GM23248 (cell line): ENCODE data around the gene C12orf56. TPM values are rescaled to one million over a fixed set of nuclear protein-coding genes. Genes with fewer than 3 reads are reported as not detected.
"Not testable (repeated sequence)": the region's sequence is repeated elsewhere in the genome, so short reads cannot be mapped to it uniquely, and the experiment has no call there.

Experiments used
- DNase-seq: peaks from one replicate; pipeline ENCODE4 v3.0.0-alpha.2; 2015
- H2AFZ ChIP-seq: fragments of 200-600 bp; sonication (generic); 2 replicates; pipeline ENCODE4 v1.6.1; 2016; ENCODE audit warnings: antibody characterized with exemption
- H3F3A ChIP-seq: fragments of 200-600 bp; sonication (generic); 2 replicates; pipeline ENCODE4 v1.6.1; 2016; ENCODE audit warnings: mild to moderate bottlenecking, antibody characterized with exemption, mixed run types; ENCODE audit not compliant: insufficient read depth
- H3K27ac ChIP-seq: fragments of 200-600 bp; sonication (generic); 2 replicates; pipeline ENCODE4 v1.5.1; 2016; ENCODE audit warnings: mild to moderate bottlenecking
- H3K27me3 ChIP-seq: fragments of 200-600 bp; sonication (generic); replicated peaks from 2 replicates; pipeline ENCODE4 v1.6.1; 2016; ENCODE audit warnings: mild to moderate bottlenecking; ENCODE audit not compliant: insufficient read depth
- H3K36me3 ChIP-seq: fragments of 200-600 bp; sonication (generic); 2 replicates; pipeline ENCODE4 v1.6.1; 2016; ENCODE audit warnings: low read depth, mild to moderate bottlenecking
- H3K4me1 ChIP-seq: fragments of 200-600 bp; sonication (generic); 2 replicates; pipeline ENCODE4 v1.6.1; 2016; ENCODE audit warnings: mild to moderate bottlenecking; ENCODE audit not compliant: insufficient read depth
- H3K4me2 ChIP-seq: fragments of 200-600 bp; sonication (generic); one replicate; pipeline ENCODE4 v1.6.1; 2016; ENCODE audit warnings: mild to moderate bottlenecking; ENCODE audit not compliant: unreplicated experiment
- H3K4me3 ChIP-seq: fragments of 200-600 bp; sonication (generic); 2 replicates; pipeline ENCODE4 v1.5.1; 2016; ENCODE audit warnings: mild to moderate bottlenecking
- H3K79me2 ChIP-seq: fragments of 200-600 bp; sonication (generic); 2 replicates; pipeline ENCODE4 v1.6.1; 2016; ENCODE audit warnings: mild to moderate bottlenecking; ENCODE audit not compliant: insufficient read depth
- H3K9ac ChIP-seq: fragments of 200-600 bp; sonication (generic); 2 replicates; pipeline ENCODE4 v1.6.1; 2016; ENCODE audit warnings: mild to moderate bottlenecking
- H3K9me2 ChIP-seq: fragments of 200-600 bp; sonication (generic); 2 replicates; pipeline ENCODE4 v1.6.1; 2016; ENCODE audit warnings: mixed run types, mild to moderate bottlenecking, moderate library complexity; ENCODE audit not compliant: insufficient read depth
- H3K9me3 ChIP-seq: fragments of 200-600 bp; sonication (generic); one replicate; pipeline ENCODE4 v1.6.1; 2017; ENCODE audit warnings: low read depth
- H4K20me1 ChIP-seq: fragments of 200-600 bp; sonication (generic); 2 replicates; pipeline ENCODE4 v1.6.0; 2016; ENCODE audit not compliant: insufficient read depth
- EZH2 ChIP-seq: fragments of 200-600 bp; sonication (generic); IDR thresholded peaks from 2 replicates; pipeline ENCODE4 v1.6.1; 2018; ENCODE audit warnings: antibody characterized with exemption, mild to moderate bottlenecking; ENCODE audit not compliant: insufficient read depth, poor library complexity, severe bottlenecking
- EZH2phosphoT487 ChIP-seq: fragments of 200-600 bp; sonication (generic); IDR thresholded peaks from 2 replicates; pipeline ENCODE4 v1.6.1; 2018; ENCODE audit warnings: antibody characterized with exemption, moderate library complexity, mild to moderate bottlenecking, low read depth; ENCODE audit not compliant: insufficient read depth
- WGBS, 2 experiments: methylation state at CpG; one replicate each; pipeline ENCODE4 v1.1.6; 2015 to 2017; ENCODE audit warnings: low lambda C conversion rate in 2 of 2, low coverage in 1 of 2; ENCODE audit errors: missing lambda C conversion rate in 2 of 2; 5-methylcytosine and 5-hydroxymethylcytosine counted together
- in situ Hi-C: fragments of 300-500 bp; cut with MboI; formaldehyde crosslinking; loops from 2 replicates; pipeline ENCODE4 v1.15.0; 2020
- polyA plus RNA-seq: library from polyadenylated mRNA; unstranded; fragments of >200 nt; fragmentation: Nextera tagmentation; extraction: Ambion mirVana; gene quantifications from 2 replicates; pipeline ENCODE4 v1.2.1, GENCODE V29; 2016
- total RNA-seq: library from RNA; depleted of rRNA; stranded (reverse); fragments of >200 nt; shearing (Covaris generic); gene quantifications from 2 replicates; pipeline ENCODE4 v1.2.3, GENCODE V29; 2014

Gene C12orf56
- total and polyA plus RNA-seq, 2 experiments from 2014 or later: 0.43 to 0.90 TPM

DNA sequence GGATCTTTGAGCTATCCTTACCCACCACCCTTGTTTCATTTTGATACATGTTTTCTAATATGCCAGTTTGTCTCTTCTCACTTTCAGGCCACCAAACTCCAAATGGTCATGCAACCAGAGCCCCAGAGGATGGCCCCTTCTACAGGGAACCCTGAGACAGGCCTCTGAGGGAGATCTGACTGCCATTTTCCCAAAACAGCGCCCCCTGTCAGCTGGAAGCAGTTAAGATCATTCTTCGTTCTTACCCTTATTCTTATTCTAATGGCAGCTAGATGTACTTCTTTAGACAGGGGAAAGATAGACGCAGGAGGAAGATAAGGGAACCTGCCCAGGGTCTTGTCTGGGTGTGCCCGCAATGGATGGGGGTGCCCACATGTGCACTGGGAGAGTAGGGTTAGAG lies 38.4 kb downstream of the C12orf56 start:
- H3K9me2 ChIP-seq: no peaks in the 10 kb centered on the region
- no peaks in the 10 kb centered on the region for H3K79me2 ChIP-seq
- no peaks in the 10 kb centered on the region for H3K36me3 ChIP-seq
- H3K4me3 ChIP-seq: no peak overlapping the region
- DNase-seq: no peak
- no peaks in the 10 kb centered on the region for H4K20me1 ChIP-seq
- H3K9ac ChIP-seq: no peak overlapping the region
- TF ChIP-seq EZH2 (no peak), EZH2phosphoT487 (no peak)
- H3K9me3 ChIP-seq: no peaks in the 10 kb centered on the region
- in situ Hi-C loops: no loop called here
- H3K27ac ChIP-seq: no peak overlapping the region
- no peak overlapping the region for H3K4me2 ChIP-seq
- no peak overlapping the region for H2AFZ ChIP-seq
- no peaks in the 10 kb centered on the region for H3K27me3 ChIP-seq
- H3K4me1 ChIP-seq: no peaks in the 10 kb centered on the region
- H3F3A ChIP-seq: no peaks in the 10 kb centered on the region
- WGBS, 2 experiments: 70 to 73% methylated on average over 4 of the region's 4 CpGs

DNA sequence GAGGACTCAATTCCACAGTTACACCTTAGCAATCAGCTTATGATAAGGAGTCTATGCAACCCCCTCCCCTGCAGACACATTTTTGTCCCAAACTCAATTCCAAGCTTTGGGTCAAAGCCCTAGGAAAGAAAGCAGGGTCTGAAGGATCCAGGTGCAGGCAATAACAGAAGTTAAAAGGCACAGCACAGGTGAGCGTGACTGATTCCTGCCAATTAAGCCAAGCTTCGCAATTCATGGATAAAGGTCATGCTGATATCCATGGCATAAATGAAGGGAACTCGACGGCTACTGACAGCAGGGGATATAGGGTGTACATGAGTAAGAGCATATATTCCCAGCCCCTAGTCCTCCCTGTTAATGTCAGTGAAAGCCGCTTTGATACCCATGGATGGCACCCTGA lies 39.3 kb downstream of the C12orf56 start:
- WGBS, 2 experiments: 96 to 97% methylated on average over 5 of the region's 5 CpGs
- H3K4me3 ChIP-seq: no peak overlapping the region
- H3K4me2 ChIP-seq: no peak overlapping the region

DNA sequence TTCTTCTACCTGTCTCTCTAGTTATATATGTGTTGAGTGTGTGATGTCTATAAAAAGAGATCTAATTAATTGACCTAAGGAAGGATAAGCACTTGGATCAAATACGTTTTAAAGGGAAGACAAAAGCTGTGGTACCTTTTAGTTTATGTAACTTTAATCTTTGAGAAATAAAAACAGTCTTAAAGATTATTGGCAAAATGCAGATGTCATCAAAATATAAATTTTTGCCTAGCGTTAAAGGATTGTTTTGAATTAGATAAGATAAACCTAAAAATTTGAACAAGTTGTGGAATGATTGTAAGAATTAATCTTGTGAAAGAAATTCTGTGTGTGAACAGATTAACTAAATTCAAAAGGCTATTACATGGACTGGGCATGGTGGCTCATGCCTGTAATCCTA lies 42.9 kb downstream of the C12orf56 start:
- 65 to 75% methylated on average over 2 of the region's 2 CpGs for WGBS, 2 experiments
- Histone ChIP-seq H3K9me3 (no peaks in the 10 kb centered on the region), H3K79me2 (no peaks in the 10 kb centered on the region), H3K9me2 (no peaks in the 10 kb centered on the region), H3K27ac (no peak overlapping the region), H3K36me3 (no peaks in the 10 kb centered on the region), H4K20me1 (no peaks in the 10 kb centered on the region), H2AFZ (no peak overlapping the region), H3K9ac (no peak overlapping the region), H3K4me2 (no peak overlapping the region), H3F3A (no peaks in the 10 kb centered on the region), H3K4me3 (no peak overlapping the region), H3K4me1 (no peaks in the 10 kb centered on the region), H3K27me3 (no peaks in the 10 kb centered on the region)
- DNase-seq: no peak
- TF ChIP-seq EZH2phosphoT487 (no peak), EZH2 (no peak)
- in situ Hi-C loops: no loop called here

More for the DNA sequence above, 39.3 kb downstream of the C12orf56 start:
- Histone ChIP-seq H3K4me1 (no peaks in the 10 kb centered on the region), H3K79me2 (no peaks in the 10 kb centered on the region), H3K9ac (no peak overlapping the region), H3K9me2 (no peaks in the 10 kb centered on the region), H3K9me3 (no peaks in the 10 kb centered on the region), H3K27me3 (no peaks in the 10 kb centered on the region), H3F3A (no peaks in the 10 kb centered on the region), H3K27ac (no peak overlapping the region), H2AFZ (no peak overlapping the region), H4K20me1 (no peaks in the 10 kb centered on the region), H3K36me3 (no peaks in the 10 kb centered on the region)
- TF ChIP-seq EZH2 (no peak), EZH2phosphoT487 (no peak)
- DNase-seq: no peak
- in situ Hi-C loops: no loop called here

DNA sequence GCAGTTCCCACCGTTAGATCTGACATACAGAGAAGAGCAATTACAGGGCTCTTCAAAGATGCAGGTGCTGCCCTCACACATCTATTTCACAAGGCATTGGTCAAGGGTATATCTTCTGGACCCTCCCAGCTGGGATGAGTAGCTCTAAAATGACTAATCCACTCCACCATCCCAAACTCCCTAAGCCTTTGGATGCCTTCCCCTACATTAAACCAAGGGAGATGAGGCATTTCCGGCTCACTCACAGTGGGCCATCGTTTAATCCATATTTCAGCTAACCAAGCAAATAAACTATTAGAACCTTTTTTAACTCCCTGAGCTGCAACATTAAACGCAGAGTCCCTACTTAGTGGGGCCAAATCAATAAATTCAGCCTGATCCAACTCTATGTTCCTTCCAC lies 45.9 kb downstream of the C12orf56 start:
- H3K27me3 ChIP-seq, H3K4me1 ChIP-seq, H3K36me3 ChIP-seq, H2AFZ ChIP-seq, H3K79me2 ChIP-seq, H3K9ac ChIP-seq, H3K4me2 ChIP-seq, DNase-seq, H3K9me2 ChIP-seq, in situ Hi-C loops, H3F3A ChIP-seq, H3K27ac ChIP-seq, H4K20me1 ChIP-seq, H3K9me3 ChIP-seq, H3K4me3 ChIP-seq: not testable (repeated sequence)
- 79 to 82% methylated on average over 4 of the region's 4 CpGs for WGBS, 2 experiments

DNA sequence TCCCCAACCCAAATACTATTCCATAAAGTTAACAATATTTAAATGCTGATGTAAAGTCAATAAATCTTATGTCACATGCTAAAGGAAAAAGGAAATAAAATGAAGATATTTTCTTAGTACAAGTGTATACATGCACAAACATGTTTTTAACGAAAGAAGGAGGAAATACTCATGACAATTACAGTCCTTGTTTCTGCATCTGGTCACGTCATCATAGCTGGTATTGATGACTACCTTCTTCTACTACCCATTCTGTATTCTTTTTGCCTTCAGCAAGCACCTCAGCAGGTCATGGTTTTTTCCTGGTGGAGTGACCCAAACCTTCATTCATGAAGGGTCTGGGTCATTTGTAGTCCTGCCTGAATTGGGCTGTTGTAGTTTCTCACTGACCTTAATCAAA lies 50.0 kb downstream of the C12orf56 start:
- H3K79me2 ChIP-seq, H3K36me3 ChIP-seq, in situ Hi-C loops, H4K20me1 ChIP-seq, H3K4me2 ChIP-seq, H3K9me2 ChIP-seq, H3K9me3 ChIP-seq, H3K4me3 ChIP-seq, H2AFZ ChIP-seq, H3K27ac ChIP-seq, DNase-seq, H3K9ac ChIP-seq, H3K4me1 ChIP-seq, H3K27me3 ChIP-seq, H3F3A ChIP-seq: not testable (repeated sequence)
- 65 to 66% methylated on average over 2 of the region's 2 CpGs for WGBS, 2 experiments
